ENCODE data around the gene PDE12.
"Not testable (repeated sequence)": the region's sequence is repeated elsewhere in the genome, so short reads cannot be mapped to it uniquely, and the experiment has no call there.

Gene PDE12

GRCh38 chr3:57586778-57587177, 30.7 kb downstream of the PDE12 start:
- no peak for FAIRE-seq

GRCh38 chr3:57587905-57588304, 31.8 kb downstream of the PDE12 start:
- FAIRE-seq, result no peak
- no peak for DNase-seq (ENCODE audit: low spot score)

More at GRCh38 chr3:57586778-57587177, 30.7 kb downstream of the PDE12 start:
- DNase-seq (ENCODE audit: low spot score), result no peak

- DNase-seq (ENCODE audit: low spot score), result no peak
- FAIRE-seq, result no peak
Measured at GRCh38 chr3:57592306-57592705, 36.2 kb downstream of the PDE12 start.

GRCh38 chr3:57594144-57594543, 38.1 kb downstream of the PDE12 start:
- no peak for DNase-seq (ENCODE audit: low spot score)
- FAIRE-seq, result no peak

- DNase-seq (ENCODE audit: low spot score), result no peak
- FAIRE-seq, result no peak
Measured at GRCh38 chr3:57594576-57594975, 38.5 kb downstream of the PDE12 start.

GRCh38 chr3:57596495-57597126, 40.5 kb downstream of the PDE12 start:
- DNase-seq (ENCODE audit: low spot score), result peak; percentile 85
- peak; percentile 69 for FAIRE-seq

GRCh38 chr3:57597127-57597923, 41.3 kb downstream of the PDE12 start, which contains the start of gene ARF4:
Gene ARF4, minus strand, starts transcription at chr3:57597344. Its CDS starts 204 bp downstream, at chr3:57597140.
- DNase-seq (ENCODE audit: low spot score), result peak; percentile 99

GRCh38 chr3:57598765-57599360, 42.8 kb downstream of the PDE12 start:
- FAIRE-seq, result no peak
- DNase-seq (ENCODE audit: low spot score), result no peak

More at GRCh38 chr3:57597127-57597923, 41.3 kb downstream of the PDE12 start, which contains the start of gene ARF4:
- FAIRE-seq, result peak; percentile 87

- FAIRE-seq (no peak), DNase-seq (ENCODE audit: low spot score) (no peak)
Measured at GRCh38 chr3:57600195-57600594, 44.1 kb downstream of the PDE12 start.

GRCh38 chr3:57604971-57605370, 48.9 kb downstream of the PDE12 start:
- FAIRE-seq (no peak), DNase-seq (ENCODE audit: low spot score) (no peak)

- FAIRE-seq, result no peak
- no peak for DNase-seq (ENCODE audit: low spot score)
Measured at GRCh38 chr3:57605683-57606082, 49.6 kb downstream of the PDE12 start.

- not testable (repeated sequence) for FAIRE-seq; DNase-seq (ENCODE audit: low spot score)
Measured at GRCh38 chr3:57611870-57612269, 55.8 kb downstream of the PDE12 start.

- FAIRE-seq, result no peak
- DNase-seq (ENCODE audit: low spot score), result no peak
Measured at GRCh38 chr3:57616233-57616632, 60.2 kb downstream of the PDE12 start.

Data from RCC 7860 (cell line).